ENCODE measurements around the gene ABHD10. TPM values are rescaled to one million over a fixed set of nuclear protein-coding genes. Genes with fewer than 3 reads are reported as not detected.
A peak's percentile ranks its signal among the peaks of the same experiment; 100 is the strongest.

Gene ABHD10
- total and polyA plus RNA-seq, 10 of the 15 experiments (the other 5 are each of a cell fraction or from before 2014, with no cell fraction given) = 12.3 to 51.0 (median 28.9) TPM

DNA sequence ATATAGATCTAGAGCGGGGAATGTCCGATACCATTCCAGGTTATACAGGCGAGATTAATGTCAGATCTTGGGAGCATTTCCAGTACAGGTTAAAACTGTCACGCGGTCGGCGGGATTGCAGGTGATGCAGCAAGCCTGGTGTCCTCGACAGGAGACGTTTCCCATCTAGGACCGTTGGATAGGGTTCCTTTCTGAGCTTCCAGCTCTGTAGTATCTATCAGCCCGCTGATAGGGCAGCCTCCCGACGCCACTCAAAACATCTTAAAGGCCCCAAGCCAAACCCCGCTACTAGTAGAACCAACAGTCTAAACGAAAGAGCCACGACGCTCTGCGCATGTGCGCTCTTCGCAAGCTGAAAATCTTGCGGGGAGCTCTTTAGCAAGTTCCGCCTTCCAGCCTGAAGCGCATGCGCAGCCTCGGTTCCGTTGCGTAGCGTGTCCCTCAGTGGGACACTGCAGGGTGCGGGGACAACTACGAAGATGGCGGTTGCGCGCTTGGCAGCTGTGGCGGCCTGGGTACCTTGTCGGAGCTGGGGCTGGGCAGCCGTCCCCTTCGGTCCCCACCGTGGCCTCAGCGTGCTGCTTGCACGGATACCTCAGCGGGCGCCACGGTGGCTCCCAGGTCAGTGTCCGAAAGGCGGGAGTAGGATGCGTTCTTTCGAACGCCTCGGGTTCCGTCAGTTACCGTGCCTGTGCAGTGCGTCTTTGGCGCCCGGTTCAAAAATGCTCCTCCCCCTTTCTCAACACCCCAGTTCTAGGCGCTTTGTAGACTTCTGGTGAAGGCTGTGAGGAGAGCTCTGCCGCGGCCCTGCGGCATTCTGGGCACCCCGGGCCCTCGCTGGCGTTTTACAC, at the start of gene ABHD10 (continued):
- no peak for TF ChIP-seq ZNF217 (IDR thresholded peaks at IDR 0.05)
- no peak for TF ChIP-seq MEF2A (IDR thresholded peaks at IDR 0.05; ENCODE audit: insufficient read depth, low read depth, low read length)
- 0 out of 2 replicates have a peak, but pooled peaks have one; percentile 20 for TF ChIP-seq RUNX3 (IDR thresholded peaks at IDR 0.05; ENCODE audit: low read length)
- TF ChIP-seq ESRRA (IDR thresholded peaks at IDR 0.05; ENCODE audit: low read length) = no peak
- TF ChIP-seq CBFB (IDR thresholded peaks at IDR 0.05; ENCODE audit: low read depth) = no peak; the same call in 1 of the 2 replicates
- no peak for TF ChIP-seq MTA3 (IDR thresholded peaks at IDR 0.05; ENCODE audit: borderline replicate concordance, low read length)
- peak; percentile 42; the same call in 1 of the 2 replicates for TF ChIP-seq MXI1 (IDR thresholded peaks at IDR 0.05; ENCODE audit: low read depth, low read length)
- peak; percentile 85 for TF ChIP-seq LARP7 (IDR thresholded peaks at IDR 0.05)
- TF ChIP-seq TCF3 (IDR thresholded peaks at IDR 0.05; ENCODE audit: borderline replicate concordance, insufficient read depth, low read depth, low read length) = no peak
- no peak for TF ChIP-seq FOS (IDR thresholded peaks at IDR 0.05; ENCODE audit: borderline replicate concordance, extremely low read depth, insufficient read length)
- no peak for TF ChIP-seq GABPA (IDR thresholded peaks at IDR 0.05; ENCODE audit: low read depth)
- no peak for TF ChIP-seq ZNF384 (IDR thresholded peaks at IDR 0.05; ENCODE audit: borderline replicate concordance, low read depth, low read length)
- TF ChIP-seq SUPT20H (IDR thresholded peaks at IDR 0.05; ENCODE audit: borderline replicate concordance, control insufficient read depth, low read depth, low read length) = no peak
- no peak for TF ChIP-seq ETV6 (conservative IDR thresholded peaks at IDR 0.05 in 1 of 2, IDR thresholded peaks at IDR 0.05 in 1 of 2; ENCODE audit: borderline replicate concordance in 1 of 2, low read depth in 1 of 2)
- no peak for TF ChIP-seq RCOR1 (conservative IDR thresholded peaks at IDR 0.05; ENCODE audit: low read depth, low read length)
- TF ChIP-seq MLLT1 (IDR thresholded peaks at IDR 0.05) = peak; percentile 99
- no peak for TF ChIP-seq SUZ12 (IDR thresholded peaks at IDR 0.05; ENCODE audit: unreplicated experiment)
- no peak for TF ChIP-seq CHD4 (IDR thresholded peaks at IDR 0.05)
- TF ChIP-seq SREBF2 (IDR thresholded peaks at IDR 0.05; ENCODE audit: low read length) = no peak
- peak; percentile 74 for TF ChIP-seq IKZF1 (conservative IDR thresholded peaks at IDR 0.05)
- no peak for TF ChIP-seq SMAD1 (IDR thresholded peaks at IDR 0.05; ENCODE audit: low read depth, partially characterized antibody)
- no peak for TF ChIP-seq POLR2AphosphoS2 (IDR thresholded peaks at IDR 0.05; ENCODE audit: low read depth, low read length)
- TF ChIP-seq JUND (IDR thresholded peaks at IDR 0.05; ENCODE audit: low read depth, low read length) = no peak
- peak; percentile 93 for TF ChIP-seq YY1 (IDR thresholded peaks at IDR 0.05; ENCODE audit: low read depth, low read length)
- TF ChIP-seq RB1 (IDR thresholded peaks at IDR 0.05; ENCODE audit: borderline replicate concordance) = peak; percentile 56; the same call in 1 of the 2 replicates
- TF ChIP-seq SMARCA5 (IDR thresholded peaks at IDR 0.05) = no peak
- TF ChIP-seq PML (IDR thresholded peaks at IDR 0.05; ENCODE audit: low read length) = no peak
- TF ChIP-seq, protein P1, sequence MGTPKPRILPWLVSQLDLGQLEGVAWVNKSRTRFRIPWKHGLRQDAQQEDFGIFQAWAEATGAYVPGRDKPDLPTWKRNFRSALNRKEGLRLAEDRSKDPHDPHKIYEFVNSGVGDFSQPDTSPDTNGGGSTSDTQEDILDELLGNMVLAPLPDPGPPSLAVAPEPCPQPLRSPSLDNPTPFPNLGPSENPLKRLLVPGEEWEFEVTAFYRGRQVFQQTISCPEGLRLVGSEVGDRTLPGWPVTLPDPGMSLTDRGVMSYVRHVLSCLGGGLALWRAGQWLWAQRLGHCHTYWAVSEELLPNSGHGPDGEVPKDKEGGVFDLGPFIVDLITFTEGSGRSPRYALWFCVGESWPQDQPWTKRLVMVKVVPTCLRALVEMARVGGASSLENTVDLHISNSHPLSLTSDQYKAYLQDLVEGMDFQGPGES (IDR thresholded peaks at IDR 0.05) = no peak
- TF ChIP-seq ATF2 (IDR thresholded peaks at IDR 0.05; ENCODE audit: low read length) = no peak

Data from GM12878 (cell line).